Nephron (organoid): ENCODE measurements around the gene DENND1A.
A peak's percentile ranks its signal among the peaks of the same experiment; 100 is the strongest.
"Not testable (repeated sequence)": the region's sequence is repeated elsewhere in the genome, so short reads cannot be mapped to it uniquely, and the experiment has no call there.

Experiments
- H3K27ac Mint-ChIP-seq, 3 experiments: 2 replicates each; pipeline ENCODE4 v1.8.0; 2020; ENCODE audit warnings: mixed read lengths in 3 of 3, mild to moderate bottlenecking in 2 of 3, moderate library complexity in 1 of 3
- H3K27me3 Mint-ChIP-seq: 2 replicates; pipeline ENCODE4 v1.8.0; 2021; ENCODE audit warnings: low read depth, mild to moderate bottlenecking, moderate library complexity, mixed read lengths
- H3K36me3 Mint-ChIP-seq: 2 replicates; pipeline ENCODE4 v1.8.0; 2020; ENCODE audit warnings: low read depth, mixed read lengths
- H3K4me1 Mint-ChIP-seq: 2 replicates; pipeline ENCODE4 v1.8.0; 2020; ENCODE audit warnings: mixed read lengths
- H3K4me3 Mint-ChIP-seq, 3 experiments: 2 replicates each; pipeline ENCODE4 v1.8.0; 2020; ENCODE audit warnings: mild to moderate bottlenecking in 3 of 3, mixed read lengths in 3 of 3, moderate library complexity in 2 of 3
- H3K9me3 Mint-ChIP-seq: 2 replicates; pipeline ENCODE4 v1.8.0; 2020; ENCODE audit warnings: mixed read lengths
- CTCF ChIP-seq, 3 experiments: fragments of 200-600 bp; sonication (generic); IDR thresholded peaks; one replicate each; pipeline ENCODE4 v1.5.0; 2021; ENCODE audit warnings: antibody characterized with exemption in 3 of 3; ENCODE audit not compliant: unreplicated experiment in 3 of 3

The DENND1A gene

GRCh38 chr9:123336449-123336848, 593.5 kb downstream of the DENND1A start:
- TF ChIP-seq CTCF (IDR thresholded peaks at IDR 0.05; ENCODE audit: unreplicated experiment in 3 of 3): no peak
- H3K36me3 Mint-ChIP-seq: no peaks in the 10 kb centered on the region
- H3K9me3 Mint-ChIP-seq: no peaks in the 10 kb centered on the region
- no peak overlapping the region for H3K4me3 Mint-ChIP-seq
- peak overlapping the region; percentile 84 to 95 (median 89) for H3K27ac Mint-ChIP-seq
- H3K27me3 Mint-ChIP-seq: peaks cover 9% of the 10 kb centered on the region
- peaks cover 51% of the 10 kb centered on the region for H3K4me1 Mint-ChIP-seq

GRCh38 chr9:123335986-123336329, 594.0 kb downstream of the DENND1A start:
- H3K27me3 Mint-ChIP-seq: peaks cover 9% of the 10 kb centered on the region
- no peaks in the 10 kb centered on the region for H3K36me3 Mint-ChIP-seq
- TF ChIP-seq CTCF (IDR thresholded peaks at IDR 0.05; ENCODE audit: unreplicated experiment in 3 of 3): no peak
- H3K9me3 Mint-ChIP-seq: no peaks in the 10 kb centered on the region
- H3K4me1 Mint-ChIP-seq: peaks cover 47% of the 10 kb centered on the region
- peak overlapping the region; percentile 6 to 37 (median 9) for H3K4me3 Mint-ChIP-seq
- H3K27ac Mint-ChIP-seq: peak overlapping the region; percentile 84 to 95 (median 89)

GRCh38 chr9:123335193-123335985, 594.5 kb downstream of the DENND1A start:
- Mint-ChIP-seq H3K4me3 (peak overlapping the region; percentile 6 to 39 (median 37)), H3K27ac (peak overlapping the region; percentile 84 to 95 (median 89)), H3K36me3 (no peaks in the 10 kb centered on the region), H3K4me1 (peaks cover 41% of the 10 kb centered on the region), H3K27me3 (peaks cover 13% of the 10 kb centered on the region), H3K9me3 (no peaks in the 10 kb centered on the region)
- no peak for TF ChIP-seq CTCF (IDR thresholded peaks at IDR 0.05; ENCODE audit: unreplicated experiment in 3 of 3)

- Mint-ChIP-seq H3K4me3 (no peak overlapping the region), H3K4me1 (peaks cover 33% of the 10 kb centered on the region), H3K27me3 (peaks cover 17% of the 10 kb centered on the region), H3K36me3 (no peaks in the 10 kb centered on the region), H3K27ac (peak overlapping the region; percentile 61 to 95 (median 61)), H3K9me3 (no peaks in the 10 kb centered on the region)
- TF ChIP-seq CTCF (IDR thresholded peaks at IDR 0.05; ENCODE audit: unreplicated experiment in 3 of 3): no peak
These were observed 595.3 kb downstream of the DENND1A start for GRCh38 chr9:123334639-123335038.

- not testable (repeated sequence) for H3K36me3 Mint-ChIP-seq, H3K9me3 Mint-ChIP-seq, H3K4me3 Mint-ChIP-seq, H3K27me3 Mint-ChIP-seq, H3K27ac Mint-ChIP-seq
- H3K4me1 Mint-ChIP-seq: peaks cover 25% of the 10 kb centered on the region
These were observed 596.8 kb downstream of the DENND1A start for GRCh38 chr9:123333058-123333669.

GRCh38 chr9:123331346-123332060, 598.4 kb downstream of the DENND1A start:
- H3K4me1 Mint-ChIP-seq: peaks cover 29% of the 10 kb centered on the region
- H3K36me3 Mint-ChIP-seq: no peaks in the 10 kb centered on the region
- no peak for TF ChIP-seq CTCF (IDR thresholded peaks at IDR 0.05; ENCODE audit: unreplicated experiment in 3 of 3)
- no peaks in the 10 kb centered on the region for H3K9me3 Mint-ChIP-seq
- H3K27me3 Mint-ChIP-seq: peaks cover 12% of the 10 kb centered on the region
- peak overlapping the region; percentile 9 to 45 (median 15) for H3K27ac Mint-ChIP-seq
- no peak overlapping the region for H3K4me3 Mint-ChIP-seq
